Parathyroid adenoma (tissue), 2 donors: ENCODE measurements around the gene ZNF792.

Experiments
- H2AFZ ChIP-seq: fragments of 300-600 bp; sonication (generic); one replicate; pipeline ENCODE4 v1.7.0; 2017; ENCODE audit warnings: antibody characterized with exemption, mild to moderate bottlenecking
- H3K27ac ChIP-seq: fragments of 300-600 bp; sonication (generic); one replicate; pipeline ENCODE4 v1.7.0; 2017
- H3K27me3 ChIP-seq: fragments of 300-600 bp; sonication (generic); one replicate; pipeline ENCODE4 v1.7.0; 2017; ENCODE audit warnings: low read length; ENCODE audit not compliant: control insufficient read depth, insufficient read depth
- H3K36me3 ChIP-seq: fragments of 300-600 bp; sonication (generic); one replicate; pipeline ENCODE4 v1.7.0; 2017; ENCODE audit warnings: low read length; ENCODE audit not compliant: control insufficient read depth, insufficient read depth
- H3K4me1 ChIP-seq: fragments of 300-600 bp; sonication (generic); one replicate; pipeline ENCODE4 v1.7.0; 2017; ENCODE audit warnings: control low read depth
- H3K4me2 ChIP-seq: fragments of 300-600 bp; sonication (generic); one replicate; pipeline ENCODE4 v1.7.0; 2017; ENCODE audit warnings: low read length
- H3K4me3 ChIP-seq: fragments of 300-600 bp; sonication (generic); one replicate; pipeline ENCODE4 v1.7.0; 2017; ENCODE audit warnings: low read depth, low read length
- H3K79me2 ChIP-seq: fragments of 300-600 bp; sonication (generic); one replicate; pipeline ENCODE4 v1.7.0; 2017; ENCODE audit warnings: control low read depth
- H3K9ac ChIP-seq: fragments of 300-600 bp; sonication (generic); one replicate; pipeline ENCODE4 v1.7.0; 2017; ENCODE audit warnings: mild to moderate bottlenecking
- H3K9me3 ChIP-seq: fragments of 300-600 bp; sonication (generic); one replicate; pipeline ENCODE4 v1.7.0; 2017; ENCODE audit warnings: low read length; ENCODE audit not compliant: control insufficient read depth
- TF ChIP-seq, protein P1 (sequence below): fragments of 300-600 bp; sonication (generic); IDR thresholded peaks from one replicate; pipeline ENCODE4 v1.7.0; 2017; ENCODE audit warnings: antibody characterized with exemption, mild to moderate bottlenecking
- donor health status: primary hyperparathyroidism.

Gene ZNF792

DNA sequence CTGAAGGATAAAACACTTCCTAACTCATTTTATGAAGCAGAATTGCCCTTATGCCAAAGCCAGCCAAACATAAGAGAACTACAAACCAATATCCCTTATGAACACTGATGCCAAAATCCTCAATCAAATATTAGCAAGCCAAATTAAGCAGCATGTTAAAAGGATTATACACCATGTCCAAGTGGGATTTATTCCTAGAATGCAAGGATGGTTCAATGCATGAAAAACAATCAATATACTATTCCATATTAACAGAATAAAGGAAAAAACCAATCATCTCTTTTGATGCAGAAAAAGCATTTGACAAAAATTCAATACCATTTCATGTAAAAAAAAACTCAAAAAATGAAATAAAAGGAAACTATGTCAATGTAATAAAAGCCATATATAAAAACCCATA is 10.9 kb downstream of the ZNF792 start:
- Histone ChIP-seq H2AFZ (no peak overlapping the region), H3K4me1 (no peaks in the 10 kb centered on the region), H3K4me2 (no peak overlapping the region), H3K79me2 (no peaks in the 10 kb centered on the region), H3K9me3 (no peaks in the 10 kb centered on the region), H3K36me3 (no peaks in the 10 kb centered on the region), H3K27me3 (no peaks in the 10 kb centered on the region), H3K27ac (no peak overlapping the region), H3K4me3 (no peak overlapping the region), H3K9ac (no peak overlapping the region)
- TF ChIP-seq, protein P1, sequence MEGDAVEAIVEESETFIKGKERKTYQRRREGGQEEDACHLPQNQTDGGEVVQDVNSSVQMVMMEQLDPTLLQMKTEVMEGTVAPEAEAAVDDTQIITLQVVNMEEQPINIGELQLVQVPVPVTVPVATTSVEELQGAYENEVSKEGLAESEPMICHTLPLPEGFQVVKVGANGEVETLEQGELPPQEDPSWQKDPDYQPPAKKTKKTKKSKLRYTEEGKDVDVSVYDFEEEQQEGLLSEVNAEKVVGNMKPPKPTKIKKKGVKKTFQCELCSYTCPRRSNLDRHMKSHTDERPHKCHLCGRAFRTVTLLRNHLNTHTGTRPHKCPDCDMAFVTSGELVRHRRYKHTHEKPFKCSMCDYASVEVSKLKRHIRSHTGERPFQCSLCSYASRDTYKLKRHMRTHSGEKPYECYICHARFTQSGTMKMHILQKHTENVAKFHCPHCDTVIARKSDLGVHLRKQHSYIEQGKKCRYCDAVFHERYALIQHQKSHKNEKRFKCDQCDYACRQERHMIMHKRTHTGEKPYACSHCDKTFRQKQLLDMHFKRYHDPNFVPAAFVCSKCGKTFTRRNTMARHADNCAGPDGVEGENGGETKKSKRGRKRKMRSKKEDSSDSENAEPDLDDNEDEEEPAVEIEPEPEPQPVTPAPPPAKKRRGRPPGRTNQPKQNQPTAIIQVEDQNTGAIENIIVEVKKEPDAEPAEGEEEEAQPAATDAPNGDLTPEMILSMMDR: no peak

DNA sequence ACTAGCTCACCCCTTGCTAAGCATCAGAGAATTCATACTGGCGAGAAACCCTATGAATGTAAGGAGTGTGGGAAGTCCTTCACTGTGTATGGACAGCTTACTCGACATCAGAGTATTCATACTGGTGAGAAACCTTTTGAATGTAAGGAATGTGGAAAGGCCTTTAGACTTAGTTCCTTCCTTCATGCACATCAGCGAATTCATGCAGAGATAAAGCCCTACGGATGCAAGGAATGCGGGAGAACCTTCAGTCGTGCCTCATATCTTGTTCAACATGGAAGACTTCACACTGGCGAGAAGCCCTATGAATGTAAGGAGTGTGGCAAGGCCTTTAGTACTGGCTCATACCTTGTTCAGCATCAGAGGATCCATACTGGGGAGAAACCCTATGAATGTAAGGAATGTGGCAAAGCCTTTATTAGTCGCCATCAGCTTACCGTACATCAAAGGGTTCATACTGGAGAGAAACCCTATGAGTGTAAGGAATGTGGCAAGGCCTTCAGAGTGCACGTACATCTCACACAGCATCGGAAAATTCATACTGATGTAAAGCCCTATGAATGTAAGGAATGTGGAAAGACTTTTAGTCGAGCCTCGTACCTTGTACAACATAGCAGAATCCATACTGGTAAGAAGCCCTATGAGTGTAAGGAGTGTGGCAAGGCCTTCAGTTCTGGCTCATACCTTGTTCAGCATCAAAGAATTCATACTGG is 20.0 kb downstream of the ZNF792 start:
- Histone ChIP-seq H3K79me2 (no peaks in the 10 kb centered on the region), H2AFZ (no peak overlapping the region), H3K4me2 (no peak overlapping the region), H3K9me3 (peaks cover 4% of the 10 kb centered on the region), H3K36me3 (no peaks in the 10 kb centered on the region), H3K4me3 (no peak overlapping the region), H3K27me3 (no peaks in the 10 kb centered on the region), H3K27ac (no peak overlapping the region), H3K9ac (no peak overlapping the region), H3K4me1 (no peaks in the 10 kb centered on the region)
- TF ChIP-seq, protein P1: no peak

DNA sequence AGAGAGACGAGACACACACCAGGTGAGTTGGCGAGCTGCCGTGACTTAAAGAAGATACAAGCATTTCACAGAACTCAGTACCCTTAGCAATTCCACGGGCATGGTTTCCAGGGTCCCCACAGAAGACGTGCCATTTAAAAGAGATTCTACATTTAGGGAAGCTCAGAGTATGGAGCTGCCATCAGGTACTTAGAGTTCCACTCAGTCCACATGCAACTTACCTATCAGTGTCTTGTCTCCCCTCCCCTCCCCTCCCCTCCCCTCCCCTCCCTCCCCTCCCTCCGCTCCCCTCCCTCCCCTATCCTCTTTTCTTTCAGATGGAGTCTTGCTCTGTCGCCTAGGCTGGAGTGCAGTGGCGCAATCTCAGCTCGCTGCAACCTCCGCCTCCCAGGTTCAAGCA is 25.1 kb downstream of the ZNF792 start:
- Histone ChIP-seq H3K4me3 (no peak overlapping the region), H3K4me1 (no peaks in the 10 kb centered on the region), H3K27ac (no peak overlapping the region), H3K79me2 (no peaks in the 10 kb centered on the region), H3K9ac (no peak overlapping the region), H3K27me3 (no peaks in the 10 kb centered on the region), H2AFZ (no peak overlapping the region), H3K36me3 (no peaks in the 10 kb centered on the region), H3K9me3 (no peaks in the 10 kb centered on the region), H3K4me2 (no peak overlapping the region)
- TF ChIP-seq, protein P1: no peak

DNA sequence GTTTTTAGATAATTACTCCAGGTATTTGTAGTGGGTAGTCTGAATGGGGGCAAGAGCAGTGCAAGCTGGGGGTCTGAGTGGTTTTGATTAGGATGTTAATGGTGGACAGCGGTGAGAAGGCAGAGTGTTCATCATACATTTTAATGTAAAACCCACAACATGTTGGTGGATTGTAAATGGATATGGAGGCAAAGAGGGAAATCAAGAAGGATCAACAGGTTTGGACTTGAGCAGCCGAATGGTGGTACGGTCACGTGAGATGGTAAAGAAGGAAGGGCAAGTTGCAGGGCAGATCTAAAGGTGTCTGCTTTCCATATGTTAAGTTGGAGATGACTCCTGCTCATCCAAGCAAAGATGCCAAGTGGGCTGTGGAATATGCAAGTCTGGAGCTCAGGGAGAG is 27.8 kb downstream of the ZNF792 start:
- Histone ChIP-seq H3K27ac (no peak overlapping the region), H3K27me3 (no peaks in the 10 kb centered on the region), H3K36me3 (no peaks in the 10 kb centered on the region), H2AFZ (no peak overlapping the region), H3K4me2 (no peak overlapping the region), H3K4me1 (no peaks in the 10 kb centered on the region), H3K79me2 (no peaks in the 10 kb centered on the region), H3K4me3 (no peak overlapping the region), H3K9ac (no peak overlapping the region), H3K9me3 (no peaks in the 10 kb centered on the region)
- TF ChIP-seq, protein P1: no peak

DNA sequence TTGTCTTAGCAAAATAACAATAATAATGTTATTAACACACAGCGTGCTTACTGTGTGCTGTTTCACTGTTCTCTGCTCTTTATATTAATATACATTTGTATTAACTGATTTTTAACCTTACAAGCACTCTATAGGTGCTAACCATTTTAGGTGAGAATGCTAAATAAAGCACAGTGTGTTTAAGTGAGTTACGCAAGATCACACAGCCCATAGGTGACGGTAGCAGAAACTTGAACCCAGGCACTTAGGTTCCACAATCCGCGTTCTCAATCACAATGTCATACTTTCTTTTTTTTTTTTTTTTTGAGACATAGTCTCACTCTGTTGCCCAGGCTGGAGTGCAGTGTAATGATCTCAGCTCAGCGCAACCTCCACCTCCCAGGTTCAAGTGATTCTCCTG is 31.5 kb downstream of the ZNF792 start:
- Histone ChIP-seq H3K27ac (no peak overlapping the region), H3K9ac (no peak overlapping the region), H3K27me3 (no peaks in the 10 kb centered on the region), H3K9me3 (no peaks in the 10 kb centered on the region), H2AFZ (no peak overlapping the region), H3K36me3 (no peaks in the 10 kb centered on the region), H3K4me3 (no peak overlapping the region), H3K79me2 (no peaks in the 10 kb centered on the region), H3K4me1 (no peaks in the 10 kb centered on the region), H3K4me2 (no peak overlapping the region)
- TF ChIP-seq, protein P1: no peak
